Neural progenitor cell (in vitro differentiated cells): Measurements from ENCODE around the gene RSF1.

Experiments used
- CTCF ChIP-seq: fragments of 200-600 bp; sonication (generic); IDR thresholded peaks from 2 replicates; pipeline ENCODE4 v1.5.1; 2017; ENCODE audit warnings: antibody characterized with exemption, mild to moderate bottlenecking
- EZH2phosphoT487 ChIP-seq: fragments of 200-600 bp; sonication (generic); IDR thresholded peaks from 2 replicates; pipeline ENCODE4 v1.6.1; 2017; ENCODE audit warnings: antibody characterized with exemption

DNA sequence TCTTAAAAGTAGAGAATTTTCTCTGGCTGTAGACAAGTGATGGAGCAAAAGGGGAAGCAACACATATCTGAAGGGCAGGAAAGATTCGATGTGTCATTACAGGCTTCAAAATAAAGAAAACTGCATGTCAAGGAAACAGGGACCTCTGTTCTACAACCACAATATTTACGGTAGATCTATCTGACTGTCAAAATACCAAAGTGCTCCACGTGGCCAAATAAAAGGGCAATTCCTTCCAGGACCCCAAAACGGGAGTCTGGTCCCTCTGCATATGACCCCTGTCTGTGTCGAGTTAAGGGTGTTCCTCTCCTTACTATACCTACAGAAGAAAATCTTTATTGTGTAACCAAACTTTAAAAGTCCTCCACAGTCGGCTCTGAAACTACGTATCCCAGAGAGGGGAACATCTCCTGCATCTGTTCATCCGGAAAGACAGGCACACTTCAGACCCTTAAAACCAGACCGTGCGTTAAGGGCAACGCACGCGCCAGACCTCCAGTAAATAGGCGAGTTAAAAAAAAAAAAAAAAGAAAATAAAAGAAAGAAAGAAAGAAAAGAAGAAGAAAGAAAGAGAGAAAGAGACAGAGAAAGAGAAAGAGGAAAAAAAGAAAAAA, 183.7 kb downstream of the RSF1 start:
- TF ChIP-seq CTCF: no peak
- TF ChIP-seq EZH2phosphoT487: no peak
